HT1080 (cell line): ENCODE results near the gene ZEB2. TPM values are rescaled to one million over a fixed set of nuclear protein-coding genes. Genes with fewer than 3 reads are reported as not detected.
A peak's percentile ranks its signal among the peaks of the same experiment; 100 is the strongest.
"Not testable (repeated sequence)": the region's sequence is repeated elsewhere in the genome, so short reads cannot be mapped to it uniquely, and the experiment has no call there.

Source experiments
- DNase-seq: peaks from one replicate; pipeline ENCODE4 v3.0.0-alpha.2; 2015; ENCODE audit warnings: low read depth
- total RNA-seq: library from RNA; depleted of rRNA; stranded (reverse); fragments of >200 nt; shearing (Covaris generic); gene quantifications from 2 replicates; pipeline ENCODE4 v1.2.3, GENCODE V29; 2014

The ZEB2 gene
- total RNA-seq, 1 experiment from 2014 or later, result 13.1 TPM

GRCh38 chr2:144385381-144385780, 134.5 kb downstream of the ZEB2 start:
- no peak for DNase-seq

- DNase-seq, result no peak
Measured at GRCh38 chr2:144383571-144384100, 136.3 kb downstream of the ZEB2 start.

- peak; percentile 64 for DNase-seq
Measured at GRCh38 chr2:144382849-144383248, 137.1 kb downstream of the ZEB2 start.

GRCh38 chr2:144381716-144382115, 138.2 kb downstream of the ZEB2 start:
- DNase-seq, result no peak

GRCh38 chr2:144379851-144380311, 140.0 kb downstream of the ZEB2 start:
- DNase-seq, result no peak

- no peak for DNase-seq
Measured at GRCh38 chr2:144378551-144378950, 141.4 kb downstream of the ZEB2 start.

GRCh38 chr2:144377914-144378313, 142.0 kb downstream of the ZEB2 start:
- DNase-seq, result peak; percentile 51

GRCh38 chr2:144376926-144377325, 143.0 kb downstream of the ZEB2 start:
- DNase-seq, result no peak

- no peak for DNase-seq
Measured at GRCh38 chr2:144376460-144376859, 143.5 kb downstream of the ZEB2 start.

- no peak for DNase-seq
Measured at GRCh38 chr2:144374163-144374661, 145.7 kb downstream of the ZEB2 start.

- DNase-seq, result no peak
Measured at GRCh38 chr2:144372410-144373080, 147.4 kb downstream of the ZEB2 start.

- peak; percentile 20 for DNase-seq
Measured at GRCh38 chr2:144370937-144371584, 148.9 kb downstream of the ZEB2 start.

GRCh38 chr2:144369416-144369815, 150.5 kb downstream of the ZEB2 start:
- no peak for DNase-seq

- DNase-seq, result no peak
Measured at GRCh38 chr2:144366825-144367429, 153.0 kb downstream of the ZEB2 start.

GRCh38 chr2:144364944-144365738, 154.8 kb downstream of the ZEB2 start:
- DNase-seq, result peak; percentile 65

- not testable (repeated sequence) for DNase-seq
Measured at GRCh38 chr2:144364247-144364646, 155.7 kb downstream of the ZEB2 start.

- DNase-seq, result no peak
Measured at GRCh38 chr2:144362401-144362800, 157.5 kb downstream of the ZEB2 start.

- no peak for DNase-seq
Measured at GRCh38 chr2:144361742-144362141, 158.2 kb downstream of the ZEB2 start.

GRCh38 chr2:144359684-144360083, 160.2 kb downstream of the ZEB2 start:
- DNase-seq, result no peak

- peak; percentile 46 for DNase-seq
Measured at GRCh38 chr2:144358979-144359541, 160.9 kb downstream of the ZEB2 start.
